ENCODE results near the gene OXTR. TPM values are rescaled to one million over a fixed set of nuclear protein-coding genes. Genes with fewer than 3 reads are reported as not detected.

Gene OXTR
- total and polyA plus RNA-seq, 2 of the 4 experiments (the other 2 are of a cell fraction): 42.8 to 56.1 TPM

- TF ChIP-seq NFE2L2 (IDR thresholded peaks at IDR 0.05; ENCODE audit: low read depth, low read length): no peak
These were observed 35.9 kb downstream of the OXTR start, which contains the start of gene CAV3 (continued) for GRCh38 chr3:8733332-8734094.

GRCh38 chr3:8732413-8732812 lies 37.0 kb downstream of the OXTR start:
- Histone ChIP-seq H3K4me3 (ENCODE audit: insufficient read depth, low read depth, low read length) (no peak overlapping the region), H3K23ac (ENCODE audit: low read depth, low read length) (no peak overlapping the region), H2BK5ac (ENCODE audit: low read depth, low read length, poor library complexity, severe bottlenecking) (no peak overlapping the region), H4K5ac (ENCODE audit: low read depth, low read length) (no peak overlapping the region), H2AK9ac (replicated peaks; ENCODE audit: low read depth, low read length, poor library complexity) (no peak overlapping the region), H3K4ac (ENCODE audit: low read depth, low read length) (no peak overlapping the region), H3K27ac (ENCODE audit: insufficient read depth, low read length) (no peak overlapping the region), H3K9me3 (ENCODE audit: control insufficient read depth, insufficient read depth, low read length) (no peaks in the 10 kb centered on the region), H3K36me3 (ENCODE audit: control insufficient read depth, insufficient read depth, low read length) (no peaks in the 10 kb centered on the region), H3K14ac (replicated peaks; ENCODE audit: low read depth, low read length) (no peak overlapping the region), H3K4me1 (ENCODE audit: control insufficient read depth, insufficient read depth, low read length) (peaks cover 2% of the 10 kb centered on the region; the same call in 1 of the 2 replicates), H2AK5ac (ENCODE audit: low read depth, low read length) (no peak overlapping the region), H3K27me3 (ENCODE audit: control insufficient read depth, insufficient read depth, low read length) (no peaks in the 10 kb centered on the region; the same call in 1 of the 2 replicates), H4K91ac (ENCODE audit: insufficient read depth, low read depth, low read length) (no peak overlapping the region), H3K79me1 (ENCODE audit: low read depth in 1 of 2, low read length in 2 of 2) (no peaks in the 10 kb centered on the region), H3K4me2 (ENCODE audit: low read depth, low read length) (no peak overlapping the region), H2BK120ac (ENCODE audit: low read depth, low read length) (no peak overlapping the region), H3K18ac (ENCODE audit: low read depth, low read length) (no peak overlapping the region), H4K8ac (ENCODE audit: low read depth in 2 of 2, low read length in 2 of 2) (no peak overlapping the region), H3K56ac (ENCODE audit: extremely low read depth, insufficient read depth, low read length) (no peak overlapping the region), H3K9me1 (ENCODE audit: insufficient read depth, low read length) (no peaks in the 10 kb centered on the region), H3K9ac (ENCODE audit: low read depth, low read length) (no peak overlapping the region), H2BK20ac (ENCODE audit: low read depth, low read length) (no peak overlapping the region), H4K20me1 (ENCODE audit: insufficient read depth, low read length) (no peaks in the 10 kb centered on the region), H2BK15ac (ENCODE audit: low read depth, low read length) (no peak overlapping the region), H2AFZ (replicated peaks; ENCODE audit: low read length, poor library complexity) (no peak overlapping the region)
- POLR2A ChIA-PET (ENCODE audit: unreplicated experiment): no interaction called here
- CTCF ChIA-PET: no interaction called here
- intact Hi-C loops (cut with micrococcal nuclease) (no loop called here), dilution Hi-C loops (cut with HindIII; ENCODE audit: low sequenced_read_pairs, unreplicated experiment) (no loop called here), in situ Hi-C loops (cut with MboI; ENCODE audit: low sequenced_read_pairs) (loop anchor here (25.0 kb wide), 1 partner anchor 295 kb away; no protein-coding TSS in a partner anchor)
- TF ChIP-seq MXI1 (IDR thresholded peaks at IDR 0.05; ENCODE audit: borderline replicate concordance, low read depth, low read length) (no peak), RFX5 (IDR thresholded peaks at IDR 0.05; ENCODE audit: low read depth, low read length) (no peak), NFE2L2 (IDR thresholded peaks at IDR 0.05; ENCODE audit: low read depth, low read length) (no peak), MAFK (IDR thresholded peaks at IDR 0.05; ENCODE audit: low read depth, low read length) (no peak), SMC3 (IDR thresholded peaks at IDR 0.05; ENCODE audit: low read depth, low read length) (no peak), CHD1 (IDR thresholded peaks at IDR 0.05; ENCODE audit: low read depth, low read length) (no peak), MAZ (IDR thresholded peaks at IDR 0.05; ENCODE audit: borderline replicate concordance, low read depth, low read length) (no peak), FOS (IDR thresholded peaks at IDR 0.05; ENCODE audit: low read depth, low read length) (no peak), CTCF (conservative IDR thresholded peaks at IDR 0.05; ENCODE audit: low read depth, low read length) (no peak), USF2 (IDR thresholded peaks at IDR 0.05; ENCODE audit: low read depth, low read length) (no peak)
- no peak for ATAC-seq (ENCODE audit: low read depth)
- no peak for DNase-seq
- BruUV-seq (replicated peaks): no TSS peak
- WGBS, 2 experiments (ENCODE audit: extremely low coverage in 2 of 2, insufficient read length in 1 of 2): 70% methylated on average over 2 of the region's 4 CpGs; no CpG with 5 or more reads in 1 of the 2 experiments

All from IMR-90 (cell line).